GM21528 (cell line): ENCODE measurements around the gene MAP7.
"Not testable (repeated sequence)": the region's sequence is repeated elsewhere in the genome, so short reads cannot be mapped to it uniquely, and the experiment has no call there.

Experiments
- ATAC-seq: cut with Tn5 transposase; IDR thresholded peaks from one replicate; pipeline ENCODE4 v1.9.1; 2021; ENCODE audit warnings: mild to moderate bottlenecking, moderate library complexity; ENCODE audit not compliant: unreplicated experiment, low FRiP score

MAP7 gene

GRCh38 chr6:136403110-136403980, 146.9 kb downstream of the MAP7 start:
- ATAC-seq, result no peak

- no peak for ATAC-seq
These were observed 148.5 kb downstream of the MAP7 start for GRCh38 chr6:136401749-136402148.

- not testable (repeated sequence) for ATAC-seq
These were observed 149.0 kb downstream of the MAP7 start for GRCh38 chr6:136401236-136401635.

GRCh38 chr6:136398453-136398852, 151.8 kb downstream of the MAP7 start:
- no peak for ATAC-seq

- ATAC-seq, result no peak
These were observed 153.3 kb downstream of the MAP7 start for GRCh38 chr6:136396908-136397307.

DNA sequence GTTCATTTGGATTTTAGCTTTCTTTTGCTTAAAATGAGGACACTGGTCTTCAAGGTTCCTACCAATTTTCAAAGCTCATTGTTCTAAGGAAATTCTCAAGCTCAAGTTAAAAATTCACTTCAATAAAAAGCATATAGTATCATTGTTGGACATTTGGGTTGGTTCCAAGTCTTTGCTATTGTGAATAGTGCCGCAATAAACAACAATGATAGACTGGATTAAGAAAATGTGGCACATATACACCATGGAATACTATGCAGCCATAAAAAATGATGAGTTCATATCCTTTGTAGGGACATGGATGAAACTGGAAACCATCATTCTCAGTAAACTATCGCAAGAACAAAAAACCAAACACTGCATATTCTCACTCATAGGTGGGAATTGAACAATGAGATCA, 159.3 kb downstream of the MAP7 start:
- ATAC-seq, result not testable (repeated sequence)

DNA sequence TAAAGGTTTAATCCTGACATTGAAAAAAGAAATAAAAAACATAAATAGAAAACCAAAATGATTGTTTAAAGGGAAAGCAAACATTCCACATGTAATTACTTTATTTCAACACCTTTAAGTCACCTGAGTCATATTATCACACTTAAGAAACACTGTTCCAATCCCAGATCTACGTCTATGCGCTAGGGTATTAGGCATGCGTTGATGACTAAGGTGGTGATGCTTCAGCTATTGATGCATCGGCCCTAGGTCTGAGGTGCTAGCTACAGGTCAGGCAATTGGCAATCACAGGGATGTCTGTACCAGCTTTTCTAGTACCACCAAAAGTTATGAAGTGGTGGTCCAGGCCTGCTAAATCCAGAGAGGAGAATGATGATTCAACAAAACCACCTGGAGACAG, 162.9 kb downstream of the MAP7 start:
- ATAC-seq, result no peak

- ATAC-seq, result no peak
These were observed 166.8 kb downstream of the MAP7 start for GRCh38 chr6:136383268-136383937.

DNA sequence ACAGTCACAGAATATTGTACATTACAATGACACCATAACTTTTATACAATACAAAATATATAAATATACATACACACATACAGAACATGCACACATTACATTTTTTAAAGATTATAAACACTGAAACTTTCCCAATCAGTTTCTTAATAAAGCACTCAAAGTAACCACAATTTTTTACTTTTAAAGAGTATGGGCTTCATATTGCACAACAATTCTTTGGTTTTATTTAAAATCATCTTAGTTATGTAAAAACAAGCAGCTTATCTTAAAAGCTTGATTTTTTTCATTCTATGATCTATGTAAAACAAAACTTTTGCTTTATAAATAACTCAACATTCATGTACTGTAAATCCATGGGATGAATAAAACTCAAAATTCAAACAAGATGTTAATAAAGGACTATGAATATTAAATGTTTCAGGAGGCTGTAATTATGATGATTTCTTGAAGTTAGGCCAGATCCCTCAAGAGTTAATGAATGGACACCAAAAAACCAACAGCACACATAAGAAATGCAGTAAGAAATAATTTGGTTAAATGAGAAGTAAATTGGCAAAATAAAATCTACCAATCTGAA, 167.5 kb downstream of the MAP7 start:
- no peak for ATAC-seq

- no peak for ATAC-seq
These were observed 171.3 kb downstream of the MAP7 start for GRCh38 chr6:136378888-136379287.

DNA sequence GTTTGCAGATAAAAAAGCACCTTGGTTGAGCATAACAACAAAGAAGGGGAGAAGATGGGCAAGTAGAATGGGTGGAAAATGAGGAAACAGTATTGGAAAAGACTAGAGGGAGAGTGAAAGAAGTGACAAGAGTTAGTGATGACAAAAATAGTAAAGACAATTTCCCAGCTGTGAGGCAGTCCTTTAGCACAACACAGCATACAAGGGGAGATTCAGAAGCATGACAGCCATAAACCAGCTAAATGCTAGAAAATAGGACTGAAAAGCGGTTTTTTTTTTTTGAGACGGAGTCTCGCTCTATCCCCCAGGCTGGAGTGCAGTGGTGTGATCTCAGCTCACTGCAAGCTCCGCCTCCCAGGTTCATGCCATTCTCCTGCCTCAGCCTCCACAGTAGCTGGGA, 174.4 kb downstream of the MAP7 start:
- not testable (repeated sequence) for ATAC-seq

- ATAC-seq, result no peak
These were observed 178.3 kb downstream of the MAP7 start for GRCh38 chr6:136371959-136372358.

DNA sequence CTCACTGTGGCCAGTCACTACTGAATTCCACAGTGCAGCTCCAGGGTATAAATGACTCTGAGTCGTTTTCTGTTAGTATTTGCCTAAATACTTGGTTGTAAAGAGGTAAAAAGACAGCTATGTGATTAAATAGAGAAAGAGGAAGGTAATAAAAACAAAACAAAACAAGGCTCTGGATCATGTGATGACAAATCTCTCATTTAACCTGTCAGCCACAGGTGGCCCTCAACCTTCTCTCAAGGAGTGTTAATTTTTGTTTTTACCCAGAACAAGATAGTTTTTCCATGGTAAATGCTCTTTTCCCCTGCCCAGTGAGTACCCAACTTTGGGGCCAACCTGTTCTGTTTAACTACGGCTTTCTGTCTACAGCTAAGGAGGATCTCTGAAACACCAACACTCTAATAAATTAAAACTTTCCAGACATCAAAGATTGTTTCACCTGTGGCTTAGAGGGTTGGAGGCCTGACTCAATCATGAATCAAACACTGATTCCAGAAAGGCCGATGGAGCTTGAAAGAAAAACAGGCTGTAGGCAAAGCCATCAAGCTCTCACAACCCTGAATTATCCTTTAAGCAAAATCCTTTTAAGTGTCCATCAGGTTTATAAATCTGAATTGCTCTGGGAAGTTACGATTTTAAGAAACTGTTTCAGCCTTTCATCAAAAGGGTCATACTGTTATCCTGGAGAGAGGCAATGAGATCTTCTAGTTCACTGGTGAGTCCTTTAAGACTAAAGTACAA, 179.1 kb downstream of the MAP7 start:
- ATAC-seq, result no peak

- no peak for ATAC-seq
These were observed 184.4 kb downstream of the MAP7 start for GRCh38 chr6:136365776-136366354.

DNA sequence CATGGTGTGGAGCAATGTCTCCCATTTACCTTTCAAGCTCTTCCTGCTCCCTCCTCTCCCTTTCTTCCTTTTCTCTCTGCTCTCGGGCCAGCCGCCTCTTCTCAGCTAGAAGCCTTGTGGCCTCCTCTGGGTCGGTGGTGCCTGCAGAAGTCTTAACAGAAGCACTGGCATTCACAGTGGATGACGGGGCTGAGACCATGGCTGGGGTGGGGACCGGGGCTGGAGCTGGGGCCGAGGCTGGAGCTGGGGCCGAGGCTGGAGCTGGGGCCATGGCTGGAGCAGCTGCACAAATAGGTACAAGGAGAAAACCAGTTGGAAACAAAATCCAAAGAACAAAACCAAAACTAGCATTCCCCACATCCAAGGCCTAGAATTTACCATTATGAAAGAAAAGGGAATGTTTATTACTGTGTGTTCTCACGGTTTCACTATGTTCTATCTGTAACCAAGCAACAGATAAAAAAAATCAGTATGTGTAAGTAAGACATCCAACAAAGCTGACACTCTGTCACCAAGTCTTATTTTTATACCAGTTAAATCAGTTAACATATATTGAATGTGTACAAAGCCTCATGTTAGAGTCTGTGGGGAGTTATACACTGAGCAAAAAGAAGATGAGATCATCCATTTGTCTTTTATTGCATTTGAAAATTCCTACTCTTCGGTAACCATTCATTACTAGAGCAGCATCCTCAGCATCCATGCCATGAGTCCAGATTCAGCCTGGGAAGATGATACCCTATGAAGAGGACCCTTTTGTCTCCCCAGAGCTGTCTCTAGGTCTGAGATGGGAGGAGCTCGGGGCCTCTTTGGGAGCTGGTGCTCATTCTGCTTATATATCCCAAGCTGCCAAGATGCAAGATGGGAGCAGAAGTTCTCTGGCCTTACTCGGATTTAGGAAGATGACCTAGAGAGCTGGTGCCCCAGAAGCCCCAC, 187.5 kb downstream of the MAP7 start:
- no peak for ATAC-seq

GRCh38 chr6:136361787-136362186, 188.4 kb downstream of the MAP7 start:
- no peak for ATAC-seq

DNA sequence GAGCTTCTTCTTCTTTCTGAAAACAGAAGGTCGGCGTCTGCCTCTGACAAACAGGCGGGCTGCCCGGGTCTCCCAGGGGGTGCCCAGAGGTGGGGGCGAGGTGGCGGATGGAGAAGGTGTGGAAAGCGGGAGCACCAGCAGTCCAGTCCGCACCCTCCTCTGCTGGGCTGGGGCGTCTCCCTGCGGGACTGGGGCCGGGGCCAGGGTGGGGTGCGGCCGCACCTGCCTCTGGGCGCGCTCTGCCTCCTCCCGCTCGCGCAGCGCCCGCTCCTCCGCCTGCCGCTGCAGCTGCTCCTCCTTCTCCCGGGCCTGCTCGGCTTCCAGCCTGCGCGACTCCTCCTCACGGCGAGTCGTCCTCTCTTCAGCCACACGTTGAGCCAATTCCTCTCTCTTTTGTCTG, 189.4 kb downstream of the MAP7 start:
- no peak for ATAC-seq

DNA sequence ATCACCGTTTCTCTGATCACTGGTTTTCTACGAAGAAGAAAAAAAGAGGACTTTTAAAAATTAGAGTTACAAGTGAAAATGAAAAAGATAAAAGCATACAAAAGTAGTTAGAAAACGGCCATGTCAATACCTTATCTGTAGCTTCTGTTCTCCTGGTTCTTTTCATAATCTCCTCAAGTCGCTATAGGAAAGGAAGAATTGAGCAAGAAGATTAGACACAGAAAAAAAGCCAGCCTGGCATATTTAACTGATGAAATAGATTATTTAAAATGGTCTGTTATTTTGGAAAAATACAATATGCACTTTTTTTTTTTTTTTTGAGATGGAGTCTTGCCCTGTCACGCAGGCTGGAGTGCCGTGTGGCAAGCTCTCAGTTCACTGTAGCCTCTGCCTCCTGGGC, 190.4 kb downstream of the MAP7 start:
- no peak for ATAC-seq

- no peak for ATAC-seq
These were observed 198.6 kb downstream of the MAP7 start for GRCh38 chr6:136351518-136352110.
